ENCODE results near the gene RC3H2. TPM values are rescaled to one million over a fixed set of nuclear protein-coding genes. Genes with fewer than 3 reads are reported as not detected.

Gene RC3H2
- total RNA-seq, 3 donors from 2014 or later: 32.0 to 56.3 (median 33.0) TPM

Other genes with a start within 250 kb of the RC3H2 start
- not detected for gene OR1B1, start 247.7 kb downstream of the RC3H2 start, total RNA-seq
- gene OR1L1, start 243.6 kb downstream of the RC3H2 start, total RNA-seq: not detected
- gene OR1L3, start 230.2 kb downstream of the RC3H2 start, total RNA-seq: not detected
- gene OR1L4, start 181.4 kb downstream of the RC3H2 start, total RNA-seq: not detected
- not detected for gene OR1L6, start 163.1 kb downstream of the RC3H2 start, total RNA-seq
- gene OR5C1, start 116.4 kb downstream of the RC3H2 start, total RNA-seq: not detected
- gene OR1K1, start 105.2 kb downstream of the RC3H2 start, total RNA-seq: not detected
- gene PDCL, start 76.8 kb downstream of the RC3H2 start, total RNA-seq: 10 to 100 TPM; 15.0 to 18.4 (median 17.4) TPM
- gene ZBTB6, start 8.0 kb upstream of the RC3H2 start, total RNA-seq: 1 to 10 TPM; 6.5 to 8.0 (median 7.9) TPM
- gene ZBTB26, start 26.2 kb upstream of the RC3H2 start, total RNA-seq: 10 to 100 TPM in 1 of 3 donors, 1 to 10 TPM in 2; 5.0 to 11.2 (median 5.1) TPM
- 100 to 1,000 TPM in 1 of 3 donors, 10 to 100 TPM in 2; 54.5 to 130 (median 55.9) TPM for gene RABGAP1, start 35.7 kb upstream of the RC3H2 start, total RNA-seq
- 1 to 10 TPM in 2 of 3 donors, under 1 TPM in 1; 0.64 to 3.2 (median 2.6) TPM for gene GPR21, start 128.3 kb upstream of the RC3H2 start, total RNA-seq